OCI-LY1 (cell line): ENCODE measurements around the gene DDAH1.

ENCODE experiments used
- H2AFZ ChIP-seq: fragments of 200-600 bp; sonication (generic), shearing (Covaris generic); 2 replicates; pipeline ENCODE4 v1.6.0; 2014; ENCODE audit warnings: antibody characterized with exemption, mild to moderate bottlenecking, low read length
- H3F3A ChIP-seq: fragments of 200-600 bp; sonication (generic), shearing (Covaris generic); 2 replicates; pipeline ENCODE4 v1.6.0; 2014; ENCODE audit warnings: mild to moderate bottlenecking, antibody characterized with exemption, low read length, moderate library complexity; ENCODE audit not compliant: insufficient read depth
- H3K27ac ChIP-seq: fragments of 200-600 bp; sonication (generic); 2 replicates; pipeline ENCODE4 v1.5.1; 2014; ENCODE audit warnings: low read length, mixed run types, mild to moderate bottlenecking, low read depth; ENCODE audit not compliant: poor library complexity, severe bottlenecking
- H3K27me3 ChIP-seq: fragments of 200-600 bp; sonication (generic); 2 replicates; pipeline ENCODE4 v1.6.0; 2014; ENCODE audit warnings: antibody characterized with exemption, mild to moderate bottlenecking, low read length, moderate library complexity; ENCODE audit not compliant: insufficient read depth
- H3K36me3 ChIP-seq: fragments of 200-600 bp; sonication (generic); 2 replicates; pipeline ENCODE4 v1.6.1; 2014; ENCODE audit warnings: mild to moderate bottlenecking, antibody characterized with exemption, low read length, moderate library complexity, mixed read lengths; ENCODE audit not compliant: insufficient read depth
- H3K4me1 ChIP-seq: fragments of 200-600 bp; sonication (generic); 2 replicates; pipeline ENCODE4 v1.5.1; 2014; ENCODE audit warnings: mild to moderate bottlenecking, low read length, moderate library complexity; ENCODE audit not compliant: insufficient read depth, severe bottlenecking
- H3K4me2 ChIP-seq: fragments of 200-600 bp; sonication (generic), shearing (Covaris generic); 2 replicates; pipeline ENCODE4 v1.6.1; 2014; ENCODE audit warnings: low read length
- H3K4me3 ChIP-seq: fragments of 200-600 bp; sonication (generic); 2 replicates; pipeline ENCODE4 v1.5.1; 2014; ENCODE audit warnings: low read length, low read depth, mild to moderate bottlenecking, mixed read lengths; ENCODE audit not compliant: poor library complexity, severe bottlenecking
- H3K79me2 ChIP-seq: fragments of 200-600 bp; shearing (Covaris generic); 2 replicates; pipeline ENCODE4 v1.6.1; 2016; ENCODE audit warnings: mixed run types, low read length, mixed read lengths; ENCODE audit not compliant: insufficient read depth
- H3K9ac ChIP-seq: fragments of 200-600 bp; sonication (generic), shearing (Covaris generic); 2 replicates; pipeline ENCODE4 v1.6.1; 2014; ENCODE audit warnings: mild to moderate bottlenecking, low read length, mixed read lengths
- H3K9me2 ChIP-seq: fragments of 200-600 bp; sonication (generic), shearing (Covaris generic); 2 replicates; pipeline ENCODE4 v1.6.1; 2014; ENCODE audit warnings: low read depth, mild to moderate bottlenecking, low read length, mixed read lengths
- H3K9me3 ChIP-seq: fragments of 200-600 bp; shearing (Covaris generic); 2 replicates; pipeline ENCODE4 v1.6.1; 2014; ENCODE audit warnings: low read length, mixed read lengths
- H4K20me1 ChIP-seq: fragments of 200-600 bp; sonication (generic), shearing (Covaris generic); 2 replicates; pipeline ENCODE4 v1.6.0; 2016; ENCODE audit warnings: mild to moderate bottlenecking, low read length; ENCODE audit not compliant: insufficient read depth
- CTCF ChIP-seq: fragments of 200-600 bp; sonication (generic), shearing (Covaris generic); IDR thresholded peaks from 2 replicates; pipeline ENCODE4 v1.5.1; 2017; ENCODE audit warnings: mild to moderate bottlenecking, antibody characterized with exemption, low read length, moderate library complexity, mixed read lengths
- EZH2 ChIP-seq: fragments of 200-600 bp; sonication (generic), shearing (Covaris generic); IDR thresholded peaks from 2 replicates; pipeline ENCODE4 v1.8.0; 2017; ENCODE audit warnings: borderline replicate concordance, mixed run types, mild to moderate bottlenecking, antibody characterized with exemption, low read length, moderate library complexity, mixed read lengths

Gene DDAH1

GRCh38 chr1:85342207-85342606 is 122.8 kb downstream of the DDAH1 start:
- Histone ChIP-seq H3K79me2 (no peaks in the 10 kb centered on the region), H3K4me2 (no peak overlapping the region), H3K4me3 (no peak overlapping the region), H3K9ac (no peak overlapping the region), H3K4me1 (no peaks in the 10 kb centered on the region), H3K9me2 (no peaks in the 10 kb centered on the region), H3K36me3 (no peaks in the 10 kb centered on the region), H3F3A (no peaks in the 10 kb centered on the region), H3K9me3 (no peaks in the 10 kb centered on the region), H3K27me3 (no peaks in the 10 kb centered on the region), H4K20me1 (no peaks in the 10 kb centered on the region), H3K27ac (no peak overlapping the region), H2AFZ (no peak overlapping the region)
- TF ChIP-seq EZH2 (no peak), CTCF (no peak)

GRCh38 chr1:85340427-85340826 is 124.5 kb downstream of the DDAH1 start:
- no peaks in the 10 kb centered on the region for H3K9me3 ChIP-seq
- no peak overlapping the region for H3K9ac ChIP-seq
- no peak overlapping the region for H3K4me2 ChIP-seq
- no peaks in the 10 kb centered on the region for H4K20me1 ChIP-seq
- H2AFZ ChIP-seq: no peak overlapping the region
- H3K79me2 ChIP-seq: no peaks in the 10 kb centered on the region
- H3K36me3 ChIP-seq: no peaks in the 10 kb centered on the region
- H3K9me2 ChIP-seq: no peaks in the 10 kb centered on the region
- no peaks in the 10 kb centered on the region for H3K27me3 ChIP-seq
- H3K4me1 ChIP-seq: no peaks in the 10 kb centered on the region
- H3F3A ChIP-seq: no peaks in the 10 kb centered on the region
- H3K27ac ChIP-seq: no peak overlapping the region
- no peak for TF ChIP-seq EZH2
- TF ChIP-seq CTCF: no peak
- no peak overlapping the region for H3K4me3 ChIP-seq

GRCh38 chr1:85339656-85340399 is 125.1 kb downstream of the DDAH1 start:
- TF ChIP-seq EZH2 (no peak), CTCF (no peak)
- no peaks in the 10 kb centered on the region for H3K4me1 ChIP-seq

More at GRCh38 chr1:85339656-85340399, 125.1 kb downstream of the DDAH1 start:
- Histone ChIP-seq H3K27ac (no peak overlapping the region), H3K9me2 (no peaks in the 10 kb centered on the region), H3K27me3 (no peaks in the 10 kb centered on the region), H3K79me2 (no peaks in the 10 kb centered on the region), H3K9ac (no peak overlapping the region), H3K4me3 (no peak overlapping the region), H2AFZ (no peak overlapping the region), H3K36me3 (no peaks in the 10 kb centered on the region), H3K4me2 (no peak overlapping the region), H3F3A (no peaks in the 10 kb centered on the region), H4K20me1 (no peaks in the 10 kb centered on the region), H3K9me3 (no peaks in the 10 kb centered on the region)
